HFF-Myc (cell line): ENCODE results near the gene TOP3A.
A peak's percentile ranks its signal among the peaks of the same experiment; 100 is the strongest.

ENCODE experiments used
- DNase-seq: peaks from one replicate; pipeline ENCODE4 v3.0.0-alpha.2; 2011; ENCODE audit warnings: low read depth; ENCODE audit errors: extremely low read depth
- H3K4me3 ChIP-seq: replicated peaks from 2 replicates; pipeline ENCODE4 v1.5.1; 2011; ENCODE audit warnings: low read depth, mild to moderate bottlenecking, control low read depth, low read length
- CTCF ChIP-seq: IDR thresholded peaks from 2 replicates; pipeline ENCODE4 v1.5.1; 2012; ENCODE audit warnings: mild to moderate bottlenecking, low read depth, low read length, control low read depth; ENCODE audit errors: missing control alignments

The TOP3A gene

GRCh38 chr17:18324140-18325050 is 9.6 kb upstream of the TOP3A start:
- TF ChIP-seq CTCF, result no peak
- DNase-seq, result no peak

GRCh38 chr17:18323507-18324139 is 8.8 kb upstream of the TOP3A start:
- TF ChIP-seq CTCF, result no peak
- no peak for DNase-seq
- H3K4me3 ChIP-seq, result no peak overlapping the region

More at GRCh38 chr17:18324140-18325050, 9.6 kb upstream of the TOP3A start:
- H3K4me3 ChIP-seq, result no peak overlapping the region

- TF ChIP-seq CTCF, result peak; percentile 6
- H3K4me3 ChIP-seq, result no peak overlapping the region
- no peak for DNase-seq
Measured at GRCh38 chr17:18323007-18323406, 8.2 kb upstream of the TOP3A start.

- H3K4me3 ChIP-seq, result no peak overlapping the region
- TF ChIP-seq CTCF, result no peak
- no peak for DNase-seq
Measured at GRCh38 chr17:18322522-18322921, 7.7 kb upstream of the TOP3A start.

GRCh38 chr17:18321309-18321708 is 6.5 kb upstream of the TOP3A start:
- no peak overlapping the region for H3K4me3 ChIP-seq
- DNase-seq, result no peak
- peak; percentile 25 for TF ChIP-seq CTCF

GRCh38 chr17:18320301-18320700 is 5.5 kb upstream of the TOP3A start:
- TF ChIP-seq CTCF, result no peak
- H3K4me3 ChIP-seq, result no peak overlapping the region
- no peak for DNase-seq
